HepG2 (cell line): ENCODE measurements around the gene TREH. TPM values are rescaled to one million over a fixed set of nuclear protein-coding genes. Genes with fewer than 3 reads are reported as not detected.

Experiments
- ATAC-seq: fragments of 200-7000 bp; cut with Tn5 transposase; 3 replicates; pipeline ENCODE4 v1.9.1; 2020; ENCODE audit warnings: mild to moderate bottlenecking, moderate library complexity
- BruUV-seq: library from RNA; stranded (reverse); fragments of 400-500 nt; replicated peaks from 2 replicates; lab custom pipeline; 2021; lab: Mats Ljungman, UMichigan
- CTCF ChIA-PET: fragments of 300-600 bp; formaldehyde crosslinking; extraction: SDS; loops from one replicate; lab custom pipeline; 2021; ENCODE audit warnings: low total read pairs, inconsistent platforms, low intra/inter-chr PET ratio; lab: Yijun Ruan, JAX
- POLR2A ChIA-PET: fragments of 350-600 bp; sonication (Branson Sonifier 250); formaldehyde crosslinking; loops from one replicate; lab custom pipeline; 2020; ENCODE audit warnings: antibody characterized with exemption, inconsistent platforms; lab: Yijun Ruan, JAX
- DNase-seq: peaks from one replicate; pipeline ENCODE4 v3.0.0-alpha.2; 2015; ENCODE audit warnings: low spot score
- FAIRE-seq: peaks from 3 replicates; lab custom pipeline; 2011; peaks lifted over from hg19 to GRCh38; lab: Jason Lieb, UNC
- H2AFZ ChIP-seq: one replicate; pipeline ENCODE4 v1.6.1; 2011; ENCODE audit warnings: low read length, inconsistent platforms
- H3K27ac ChIP-seq: fragments of 300-600 bp; 3 replicates; pipeline ENCODE4 v1.8.0; 2011; ENCODE audit warnings: mixed run types, mild to moderate bottlenecking, mixed read lengths, low read length, inconsistent platforms; ENCODE audit not compliant: insufficient read depth; ENCODE audit errors: extremely low read length
- H3K27me3 ChIP-seq, 2 experiments: fragments of 200-600 bp in 1 of 2; 2 replicates in 1 of 2; 3 replicates in 1 of 2; pipeline versions ENCODE4 v1.6.0 to v1.8.0; 2011; ENCODE audit warnings: low read length in 2 of 2, mild to moderate bottlenecking in 2 of 2, moderate library complexity in 2 of 2, inconsistent platforms in 1 of 2; ENCODE audit not compliant: insufficient read depth in 2 of 2, control insufficient read depth in 1 of 2
- H3K36me3 ChIP-seq, 2 experiments: fragments of 200-600 bp in 1 of 2; replicated peaks in 1 of 2; 2 replicates in 1 of 2; 3 replicates in 1 of 2; pipeline versions ENCODE4 v1.5.1 to v1.8.0; 2011; ENCODE audit warnings: low read length in 2 of 2, inconsistent platforms in 1 of 2; ENCODE audit not compliant: insufficient read depth in 2 of 2, control insufficient read depth in 1 of 2
- H3K4me1 ChIP-seq: 2 replicates; pipeline ENCODE4 v1.5.1; 2012; ENCODE audit warnings: low read length, inconsistent platforms; ENCODE audit not compliant: insufficient read depth
- H3K4me2 ChIP-seq: 2 replicates; pipeline ENCODE4 v1.6.0; 2011; ENCODE audit warnings: low read depth, low read length, inconsistent platforms
- H3K4me3 ChIP-seq, 3 experiments: fragments of 200-600 bp in 1 of 3; sonication (generic), shearing (Covaris generic) in 1 of 3; replicated peaks in 1 of 3; 2 replicates each; pipeline ENCODE4 v1.5.1; 2011 to 2016; ENCODE audit warnings: low read length in 3 of 3, inconsistent platforms in 2 of 3, low read depth in 2 of 3, mild to moderate bottlenecking in 2 of 3, control low read depth in 1 of 3, mixed read lengths in 1 of 3; ENCODE audit not compliant: insufficient read depth in 1 of 3
- H3K79me2 ChIP-seq: one replicate; pipeline ENCODE4 v1.6.1; 2011; ENCODE audit warnings: low read length, inconsistent platforms; ENCODE audit not compliant: insufficient read depth
- H3K9ac ChIP-seq: 2 replicates; pipeline ENCODE4 v1.6.0; 2011; ENCODE audit warnings: mild to moderate bottlenecking, low read depth, low read length, inconsistent platforms; ENCODE audit not compliant: insufficient read depth
- H3K9me3 ChIP-seq: 2 replicates; pipeline ENCODE4 v1.5.1; 2012; ENCODE audit warnings: mild to moderate bottlenecking, low read length
- H4K20me1 ChIP-seq: 2 replicates; pipeline ENCODE4 v1.6.0; 2011; ENCODE audit warnings: inconsistent platforms, mild to moderate bottlenecking, low read length, moderate library complexity; ENCODE audit not compliant: insufficient read depth
- CTCF ChIP-seq: sonication (generic); formaldehyde crosslinking; IDR thresholded peaks from 2 replicates; pipeline ENCODE4 v1.5.0; 2020; ENCODE audit warnings: mild to moderate bottlenecking, missing genetic modification reagents, moderate library complexity
- MAX ChIP-seq: IDR thresholded peaks from 2 replicates; pipeline ENCODE4 v1.6.1; 2012; ENCODE audit warnings: inconsistent platforms
- NAIF1 ChIP-seq: sonication (generic); formaldehyde crosslinking; IDR thresholded peaks from 2 replicates; pipeline ENCODE4 v1.5.0; 2020; ENCODE audit warnings: mild to moderate bottlenecking, missing genetic modification reagents, borderline replicate concordance
- SAP130 ChIP-seq: IDR thresholded peaks from 2 replicates; pipeline ENCODE4 v1.6.1; 2016; ENCODE audit warnings: low read depth
- SCMH1 ChIP-seq: sonication (generic); formaldehyde crosslinking; IDR thresholded peaks from 2 replicates; pipeline ENCODE4 v1.9.0; 2021; ENCODE audit warnings: missing genetic modification reagents, mild to moderate bottlenecking, borderline replicate concordance
- THAP9 ChIP-seq: sonication (generic); formaldehyde crosslinking; IDR thresholded peaks from 2 replicates; pipeline ENCODE4; 2020; ENCODE audit warnings: missing genetic modification reagents, mild to moderate bottlenecking, borderline replicate concordance
- ZKSCAN5 ChIP-seq: sonication (generic); formaldehyde crosslinking; IDR thresholded peaks from 2 replicates; pipeline ENCODE4 v1.5.1; 2020; ENCODE audit warnings: mild to moderate bottlenecking, missing genetic modification reagents
- ZNF605 ChIP-seq: sonication (generic); formaldehyde crosslinking; IDR thresholded peaks from 2 replicates; pipeline ENCODE4 v1.8.0; 2022; ENCODE audit warnings: mild to moderate bottlenecking, missing genetic modification reagents
- ZNF687 ChIP-seq: sonication (generic); formaldehyde crosslinking; IDR thresholded peaks from 2 replicates; pipeline ENCODE4 v1.5.1; 2020; ENCODE audit warnings: mild to moderate bottlenecking, missing genetic modification reagents, moderate library complexity
- ZNF800 ChIP-seq: sonication (generic); formaldehyde crosslinking; IDR thresholded peaks from 2 replicates; pipeline ENCODE4 v1.4.0; 2020; ENCODE audit warnings: missing genetic modification reagents
- WGBS: methylation state at CpG from one replicate; pipeline ENCODE4 v1.1.6; 2017; ENCODE audit warnings: low lambda C conversion rate; 5-methylcytosine and 5-hydroxymethylcytosine counted together
- in situ Hi-C: cut with HindIII; loops from 2 replicates; pipeline ENCODE4 v1.10.0; 2017; ENCODE audit warnings: low pct_unique_long_range_greater_than_20kb; ENCODE audit not compliant: extremely low pct_ligation_motif_present
- intact Hi-C: fragments of 100-400 bp; cut with micrococcal nuclease; formaldehyde crosslinking; loops from one replicate; pipeline ENCODE4 v1.10.0; 2022; ENCODE audit not compliant: unreplicated experiment
- polyA plus RNA-seq, 8 experiments: library from polyadenylated mRNA; depleted of rRNA in 3 of 8; stranded (reverse) in 7 of 8; unstranded in 1 of 8; fragments of >200 nt; fragmentation: Illumina TruSeq in 4 of 8; extraction: Trizol in 4 of 8; gene quantifications; 2 replicates each; pipeline versions ENCODE4 v1.2.1 to v1.2.3, GENCODE V29; 2011 to 2016; ENCODE audit warnings: low read depth in 4 of 8, missing spikeins in 1 of 8, mixed read lengths in 1 of 8; ENCODE audit not compliant: insufficient read depth in 1 of 8
- total RNA-seq, 5 experiments: library from RNA; depleted of rRNA; stranded (reverse); fragments of >200 nt; fragmentation: Illumina TruSeq; extraction: Trizol; gene quantifications; 2 replicates each; pipeline ENCODE4 v1.2.3, GENCODE V29; 2016; ENCODE audit warnings: low read depth in 1 of 5

TREH gene
- total and polyA plus RNA-seq, 2 of the 13 experiments (the other 11 are each of a cell fraction or from before 2014, with no cell fraction given): 0.53 to 0.86 TPM

- intact Hi-C loops (loop anchor here (10.0 kb wide), 1 partner anchor 48 kb away; no protein-coding TSS in a partner anchor), in situ Hi-C loops (no loop called here)
- no peaks in the 10 kb centered on the region for H3K36me3 ChIP-seq
- peaks cover 4% of the 10 kb centered on the region; the same call in 1 of the 2 replicates for H3K9me3 ChIP-seq
- no peaks in the 10 kb centered on the region for H4K20me1 ChIP-seq
- H3K79me2 ChIP-seq: no peaks in the 10 kb centered on the region
- H3K9ac ChIP-seq: no peak overlapping the region
- ChIA-PET POLR2A (interaction anchor here (1.0 kb wide), 1 partner anchor 94 kb away, joined by 6 read pairs; the partner anchor contains the start of gene DDX6), CTCF (no interaction called here)
- no peak overlapping the region for H3K27ac ChIP-seq
- ATAC-seq: peak; percentile 86
- WGBS: 78% methylated on average over 4 of the region's 7 CpGs
- peaks cover 44% of the 10 kb centered on the region for H3K4me1 ChIP-seq
- H3K4me2 ChIP-seq: peak overlapping the region; percentile 38
- no peak for FAIRE-seq
- H3K4me3 ChIP-seq: peak overlapping the region in 1 of 3 experiments; percentile 19; a peak in 1 of 6 replicates
- BruUV-seq: no TSS peak
- DNase-seq: no peak
- no peak overlapping the region for H2AFZ ChIP-seq
- peaks cover 0 to 6% of the 10 kb centered on the region in 2 experiments; a peak in 2 of 5 replicates for H3K27me3 ChIP-seq
- 0 out of 2 replicates have a peak, but pooled peaks have one; percentile 57 for TF ChIP-seq ZKSCAN5 (CRISPR knock-in tag)
- peak; percentile 16; the same call in 1 of the 2 replicates for TF ChIP-seq CTCF (CRISPR knock-in tag)
- peak; percentile 25; the same call in 1 of the 2 replicates for TF ChIP-seq SAP130 (CRISPR knock-in tag)
- TF ChIP-seq MAX: 0 out of 2 replicates have a peak, but pooled peaks have one; percentile 36
- TF ChIP-seq SCMH1 (CRISPR knock-in tag): no peak
- peak; percentile 62 for TF ChIP-seq ZNF687 (CRISPR knock-in tag)
- TF ChIP-seq THAP9 (CRISPR knock-in tag): 0 out of 2 replicates have a peak, but pooled peaks have one; percentile 11
- no peak for TF ChIP-seq ZNF800 (CRISPR knock-in tag)
- TF ChIP-seq NAIF1 (CRISPR knock-in tag): no peak
- TF ChIP-seq ZNF605 (CRISPR knock-in tag): 0 out of 2 replicates have a peak, but pooled peaks have one; percentile 32
Observed at GRCh38 chr11:118696673-118697226, 17.3 kb upstream of the TREH start.
